GM12891 (cell line): ENCODE data around the gene HAND1.

Experiments
- PAX5 ChIP-seq: IDR thresholded peaks from 2 replicates; pipeline ENCODE4 v1.6.1; 2011; ENCODE audit warnings: low read length, moderate library complexity, mild to moderate bottlenecking; ENCODE audit not compliant: insufficient read depth, severe bottlenecking
- POLR2A ChIP-seq: IDR thresholded peaks from 2 replicates; pipeline ENCODE4 v1.6.1; 2011; ENCODE audit warnings: low read depth, low read length, control low read depth
- POLR2AphosphoS5 ChIP-seq: IDR thresholded peaks from 2 replicates; pipeline ENCODE4 v1.6.1; 2011; ENCODE audit warnings: low read depth, low read length, control low read depth
- POU2F2 ChIP-seq: IDR thresholded peaks from 2 replicates; pipeline ENCODE4 v1.6.1; 2011; ENCODE audit warnings: low read depth, mild to moderate bottlenecking, control low read depth, low read length, moderate library complexity
- SPI1 ChIP-seq: IDR thresholded peaks from 2 replicates; pipeline ENCODE4 v1.6.1; 2011; ENCODE audit warnings: low read depth, low read length, control low read depth
- TAF1 ChIP-seq: IDR thresholded peaks from 2 replicates; pipeline ENCODE4 v1.6.1; 2011; ENCODE audit warnings: low read depth, low read length, control low read depth

GRCh38 chr5:154519359-154519758 lies 41.3 kb upstream of the HAND1 start:
- TF ChIP-seq POLR2A (no peak), POLR2AphosphoS5 (no peak), TAF1 (no peak), SPI1 (no peak), PAX5 (no peak), POU2F2 (no peak)
